OCI-M2 (cell line): ENCODE results near the gene ITPKB.
"Not testable (repeated sequence)": the region's sequence is repeated elsewhere in the genome, so short reads cannot be mapped to it uniquely, and the experiment has no call there.

ENCODE experiments used
- DNase-seq: peaks from one replicate; lab custom pipeline; 2025; ENCODE audit not compliant: unreplicated experiment; lab: John Stamatoyannopoulos, UW

ITPKB gene

DNA sequence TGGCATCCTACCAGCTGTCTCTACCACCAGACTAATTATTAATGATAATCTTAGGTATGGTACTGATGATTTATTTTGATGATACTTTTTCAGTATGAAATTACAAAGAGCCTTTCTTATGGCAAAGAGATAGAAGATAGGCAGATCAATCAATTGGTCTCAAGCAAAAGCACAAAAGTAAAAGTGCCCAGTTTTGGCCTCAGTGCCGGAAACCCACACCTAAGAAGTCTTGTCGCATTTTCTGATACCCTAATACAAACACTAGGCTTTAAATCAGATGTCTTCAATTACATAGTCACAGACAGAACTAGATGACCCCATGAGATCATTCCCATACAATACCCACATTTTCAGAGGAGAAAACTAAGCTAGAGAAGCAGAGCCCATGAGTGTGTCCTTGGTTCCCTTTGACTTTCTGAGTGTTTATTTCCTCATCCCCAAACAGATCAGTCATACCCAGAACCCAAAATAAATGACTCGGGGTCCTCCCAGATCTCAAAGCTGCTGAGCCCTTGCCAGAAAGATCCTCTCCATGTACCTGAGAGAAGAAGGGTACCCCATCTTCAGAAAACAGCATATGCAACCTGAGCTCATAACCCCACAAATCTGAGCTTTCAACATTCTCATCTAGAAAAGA lies 7.7 kb downstream of the ITPKB start:
- DNase-seq: no peak

DNA sequence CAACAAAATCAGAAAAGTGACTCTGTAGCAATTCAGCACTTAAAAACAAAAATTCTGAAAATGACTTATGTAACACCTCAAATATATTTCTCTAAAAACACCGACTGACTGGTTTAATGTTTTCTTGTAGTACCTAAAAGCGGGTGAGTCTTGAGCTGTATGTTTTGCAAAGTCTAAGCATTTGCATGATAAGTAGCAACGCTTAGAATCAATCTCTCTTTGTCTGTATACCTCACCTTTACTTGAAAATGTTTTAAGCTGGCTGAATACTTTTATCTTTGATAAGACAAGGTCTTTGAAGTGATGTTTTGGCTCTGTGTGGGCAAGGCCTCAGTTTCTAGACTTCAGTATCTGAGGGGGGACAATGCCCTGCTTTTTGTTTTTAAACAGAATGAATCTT lies 8.2 kb downstream of the ITPKB start:
- no peak for DNase-seq

DNA sequence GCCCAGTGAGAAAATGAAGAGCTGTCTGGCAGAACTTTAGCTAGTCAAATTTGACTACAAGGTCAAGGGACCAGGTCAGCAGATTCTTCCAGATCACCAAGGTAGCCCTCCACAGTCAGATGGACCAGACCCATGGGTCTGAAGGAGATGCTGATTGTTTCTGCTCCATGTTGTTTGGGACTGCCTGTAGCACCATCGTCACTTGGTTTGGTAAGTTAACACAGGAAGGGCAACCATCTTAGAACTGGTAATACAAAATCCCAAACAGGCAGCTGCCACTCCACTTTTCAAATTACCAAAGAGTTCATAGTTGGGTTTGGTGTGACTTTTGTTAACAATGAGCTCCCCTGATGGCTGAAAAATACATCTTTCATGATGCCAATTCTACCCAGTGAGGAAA lies 9.0 kb downstream of the ITPKB start:
- DNase-seq: no peak

DNA sequence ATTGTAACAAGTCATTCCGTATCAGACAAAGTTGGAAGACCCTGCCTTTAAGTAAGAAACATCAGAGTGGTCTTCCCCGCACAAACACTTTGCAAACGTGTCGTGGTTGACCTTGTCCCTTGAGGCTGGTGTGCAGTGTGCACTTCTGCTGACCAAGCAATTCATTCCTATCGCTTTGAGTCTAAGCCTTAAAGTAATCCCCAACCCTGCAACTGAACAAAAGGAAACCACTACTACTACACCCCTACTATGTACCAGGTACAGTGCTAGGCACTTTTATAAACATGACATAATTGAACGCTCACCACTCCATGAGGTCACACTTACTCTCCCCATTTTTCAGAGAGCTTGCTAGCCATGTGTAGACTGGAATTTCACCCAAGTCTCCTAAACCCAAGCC lies 10.6 kb downstream of the ITPKB start:
- no peak for DNase-seq

DNA sequence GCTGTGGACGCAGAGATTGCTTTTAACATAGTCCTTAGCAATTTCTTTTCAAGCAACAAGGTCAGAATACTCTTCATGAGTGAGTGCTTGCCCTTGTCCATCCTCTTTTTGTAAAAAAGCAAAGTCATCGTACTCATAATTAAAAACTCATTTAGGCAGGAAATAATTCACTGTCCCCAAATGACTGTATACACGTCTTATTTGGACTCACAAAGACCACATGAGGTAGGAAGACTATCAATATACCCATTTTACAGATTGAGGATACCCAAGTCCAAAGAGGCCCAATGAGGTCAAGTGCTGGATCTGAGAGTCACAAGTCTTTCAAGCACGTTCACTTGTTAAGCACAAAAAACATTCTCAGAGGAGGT lies 13.2 kb downstream of the ITPKB start:
- no peak for DNase-seq

DNA sequence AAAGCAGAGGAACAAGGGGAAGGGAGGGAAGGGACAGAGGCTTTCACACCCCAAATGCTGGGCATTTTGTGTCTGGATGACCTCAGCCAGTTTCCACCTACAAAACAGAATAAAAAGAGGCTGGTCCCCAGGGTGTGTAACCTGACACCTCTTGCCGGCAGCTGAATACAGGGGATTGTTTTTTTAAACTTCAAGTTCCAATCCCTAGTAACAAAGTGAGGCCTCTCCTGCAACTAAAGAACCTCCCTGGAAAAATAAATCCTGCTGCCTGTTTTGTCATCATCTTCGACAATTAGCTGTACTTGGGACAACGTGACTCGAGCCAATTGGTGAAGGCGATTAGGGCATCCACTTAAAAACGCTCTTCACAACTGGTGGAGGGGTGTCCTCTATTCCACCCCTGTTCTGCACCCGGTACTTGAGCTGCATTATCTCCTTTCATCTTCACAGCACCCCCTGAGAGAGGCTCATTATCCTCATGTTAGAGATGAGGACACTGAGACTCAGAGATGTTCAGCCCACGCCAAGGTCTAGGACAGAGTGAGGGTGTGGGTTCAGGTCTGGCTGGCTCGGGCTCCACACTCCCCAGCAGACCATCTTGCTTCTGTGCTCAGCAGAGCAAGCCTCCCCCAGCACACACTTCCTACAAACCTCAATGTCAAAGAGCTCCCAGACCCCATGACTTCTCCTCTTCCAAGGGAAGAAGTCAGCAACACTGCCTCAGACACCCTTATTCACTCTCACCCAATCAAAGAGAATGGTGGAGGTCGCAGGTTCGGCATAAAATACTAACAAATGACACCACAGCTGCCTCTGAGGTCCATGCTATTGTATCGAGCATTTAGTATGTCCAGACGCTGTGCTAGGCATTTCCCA lies 15.2 kb downstream of the ITPKB start:
- DNase-seq: no peak

DNA sequence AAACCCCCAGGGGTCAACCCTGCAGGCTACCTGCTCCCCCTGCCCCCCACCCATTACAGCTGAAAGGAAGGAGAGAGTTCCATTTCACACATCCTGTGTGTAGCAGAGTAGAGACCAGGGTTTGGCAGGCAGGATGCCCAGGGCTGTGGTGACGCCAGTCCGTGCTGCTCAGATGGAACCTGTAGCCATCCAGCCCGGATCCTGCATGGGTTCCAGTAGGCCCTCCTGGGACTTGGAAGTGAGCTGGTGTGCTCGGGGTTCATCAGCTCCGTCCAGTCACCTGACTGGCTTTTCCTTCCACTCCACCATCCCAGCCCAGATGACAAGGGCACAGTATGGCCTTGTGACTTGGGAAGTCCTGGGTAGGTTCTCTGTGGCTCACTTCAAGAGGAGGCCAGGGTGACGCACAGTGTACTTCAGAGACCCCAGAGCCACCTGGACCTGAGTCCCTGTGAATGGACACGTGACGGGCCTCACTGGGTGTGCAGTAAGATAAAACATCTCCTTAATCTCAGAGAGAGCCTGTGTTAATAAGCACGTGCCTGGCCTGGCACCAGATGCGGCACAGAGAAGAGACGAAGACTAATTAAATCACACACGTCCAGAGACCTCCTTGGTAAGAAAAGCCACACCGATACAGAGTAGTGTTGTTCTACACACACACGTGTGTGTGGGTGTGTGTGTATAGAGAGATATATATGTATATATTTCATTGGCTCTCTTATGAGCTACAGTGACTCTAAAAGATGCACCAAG lies 16.0 kb downstream of the ITPKB start:
- DNase-seq: no peak

DNA sequence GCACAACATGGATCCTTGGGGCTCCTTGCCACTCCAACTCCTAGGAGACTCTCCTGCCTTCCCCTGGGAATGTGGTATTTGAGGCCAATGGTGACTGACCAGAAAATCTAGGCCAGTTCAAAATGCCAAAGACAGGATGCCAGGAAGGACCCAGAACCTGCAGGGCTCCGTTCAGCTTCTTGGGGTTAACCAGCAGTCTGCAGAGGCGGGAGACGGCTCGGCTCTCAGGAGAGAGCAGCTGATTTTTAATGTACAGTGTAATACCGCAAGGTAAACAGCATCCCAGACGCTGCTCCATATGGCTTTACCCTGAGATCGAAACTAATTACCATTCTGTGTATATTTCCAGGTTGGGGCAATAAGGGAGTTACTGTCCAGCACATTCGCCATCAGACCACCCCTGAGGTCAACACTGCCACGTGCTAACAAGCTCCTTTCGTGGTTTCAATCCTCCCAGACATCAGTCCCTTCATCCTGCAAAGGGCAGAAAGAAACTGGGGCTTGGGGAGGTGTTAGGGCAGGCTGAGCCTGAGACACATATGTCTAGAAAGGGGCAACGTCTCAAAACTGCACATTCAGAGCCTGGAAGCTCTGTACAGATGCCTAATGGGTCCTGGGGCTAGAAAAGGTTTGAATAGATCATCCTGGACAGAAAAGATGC lies 16.7 kb downstream of the ITPKB start:
- DNase-seq: no peak

DNA sequence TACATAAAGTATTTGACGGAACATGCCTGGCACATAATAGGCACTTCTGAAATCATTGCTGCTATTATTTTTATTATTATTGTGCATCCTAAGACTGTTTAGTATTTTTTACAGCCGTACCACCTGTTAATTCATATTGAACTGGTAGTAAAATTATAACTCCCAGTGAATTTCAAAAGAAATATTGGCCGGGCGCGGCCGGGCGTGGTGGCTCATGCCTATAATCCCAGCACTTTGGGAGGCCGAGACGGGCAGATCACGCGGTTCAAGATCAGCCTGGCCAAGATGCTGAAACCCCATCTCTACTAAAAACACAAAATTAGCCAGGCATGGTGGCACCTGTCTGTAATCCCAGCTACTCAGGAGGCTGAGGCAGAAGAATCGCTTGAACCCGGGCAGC lies 18.5 kb downstream of the ITPKB start:
- DNase-seq: not testable (repeated sequence)

DNA sequence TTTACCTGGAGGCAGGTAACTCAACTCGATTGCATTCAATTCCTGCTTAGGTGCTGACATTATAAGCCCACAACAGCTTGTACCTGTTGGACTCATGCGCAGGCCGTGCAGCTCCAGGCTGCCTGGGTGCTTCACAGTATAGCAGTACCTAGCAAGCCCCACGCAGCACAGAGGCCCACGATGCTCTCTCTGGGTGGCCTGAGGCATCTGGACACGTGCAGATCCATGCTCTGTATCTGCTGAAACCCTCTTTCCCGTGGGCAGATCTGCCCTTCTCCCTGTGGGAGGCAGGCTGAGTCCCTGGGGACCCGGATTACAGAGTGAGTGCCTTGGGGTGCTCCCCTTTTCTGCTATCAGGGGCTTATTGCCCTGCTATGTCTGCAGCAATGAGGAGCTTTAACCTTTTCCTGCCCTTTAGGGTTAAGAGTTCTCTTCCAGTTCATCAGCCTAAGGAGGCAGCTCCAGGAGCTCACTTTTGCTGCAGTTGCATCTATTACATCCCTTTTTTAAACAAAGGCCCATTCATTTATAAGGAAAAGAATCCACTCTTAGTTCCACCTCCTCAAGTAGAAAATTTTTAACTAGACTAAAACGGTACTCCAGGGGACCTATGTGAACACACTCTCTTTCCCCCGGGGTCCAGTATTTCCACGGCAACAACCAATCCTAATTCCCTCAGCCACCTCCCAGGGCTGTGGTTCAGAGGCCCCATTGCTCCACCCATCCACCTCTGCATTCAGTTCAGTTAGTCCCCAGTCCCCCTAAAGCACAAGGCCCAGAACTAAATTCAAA lies 19.3 kb downstream of the ITPKB start:
- DNase-seq: no peak

DNA sequence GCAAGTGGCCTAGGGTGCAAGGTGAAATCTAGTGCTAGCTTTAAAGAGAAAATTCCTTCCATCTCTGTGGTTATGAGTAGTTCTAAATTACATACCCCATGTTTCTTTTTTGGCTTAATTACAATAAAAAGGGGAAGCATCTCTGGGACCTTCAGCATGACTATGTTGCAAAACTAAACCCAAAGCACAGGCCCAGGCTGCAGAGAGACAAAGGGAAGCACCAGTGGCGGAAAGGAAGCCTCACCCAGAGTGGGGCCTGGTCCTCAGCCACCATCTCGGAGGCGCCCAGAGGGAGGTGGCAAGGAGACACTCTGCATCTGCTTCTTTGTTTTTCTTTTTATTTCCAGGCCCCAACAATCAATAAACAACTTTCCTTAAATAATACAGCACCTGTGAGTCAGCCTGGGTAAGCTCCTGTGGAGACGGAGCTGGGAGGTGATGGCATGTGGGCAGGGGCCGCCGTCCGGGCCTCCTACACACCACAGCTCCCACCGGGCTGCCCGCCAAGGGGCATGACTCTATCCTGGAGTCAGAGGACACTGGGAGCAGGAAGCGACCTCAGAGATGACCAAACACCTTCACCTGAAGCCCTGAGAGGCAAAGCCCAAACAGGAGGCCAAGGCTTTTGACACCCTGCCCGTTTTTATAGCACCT lies 21.7 kb downstream of the ITPKB start:
- DNase-seq: no peak

DNA sequence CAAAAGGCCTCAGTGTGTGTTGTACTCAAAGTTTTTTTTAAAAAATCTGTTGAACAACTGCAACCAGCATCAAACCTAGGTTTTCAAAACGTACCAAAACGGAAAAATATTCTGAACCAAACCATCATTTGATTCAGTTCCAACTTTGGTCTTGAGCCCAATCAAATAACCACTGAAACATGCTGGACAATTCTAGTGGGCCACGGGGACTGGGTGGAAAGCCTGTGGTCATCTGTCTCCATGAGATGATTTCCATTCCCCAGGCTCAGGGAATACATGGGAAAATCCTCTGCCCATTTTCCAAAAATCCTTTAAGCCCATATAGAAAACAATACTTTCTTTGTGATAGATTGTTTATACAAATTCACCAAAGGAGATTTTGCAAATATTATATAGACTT lies 22.5 kb downstream of the ITPKB start:
- no peak for DNase-seq

DNA sequence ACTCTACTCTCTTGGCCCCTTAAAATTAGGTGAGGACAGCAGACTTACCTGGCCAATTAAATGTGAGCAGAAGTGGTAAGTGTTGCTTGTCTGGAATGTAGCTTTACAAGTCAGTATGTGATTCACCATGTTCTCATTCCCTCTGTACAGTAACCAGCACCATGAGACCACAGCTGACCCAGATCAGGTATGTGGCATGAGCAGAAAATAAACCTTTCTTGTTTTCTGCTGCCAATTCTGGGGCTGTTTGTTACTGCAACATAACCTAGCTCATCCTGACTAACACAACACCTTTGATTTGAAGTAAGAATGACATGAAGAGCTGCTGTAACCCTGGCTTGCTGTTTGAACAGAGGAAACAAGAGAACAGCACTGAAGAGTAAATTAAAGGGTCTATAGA lies 24.9 kb downstream of the ITPKB start:
- DNase-seq: no peak

DNA sequence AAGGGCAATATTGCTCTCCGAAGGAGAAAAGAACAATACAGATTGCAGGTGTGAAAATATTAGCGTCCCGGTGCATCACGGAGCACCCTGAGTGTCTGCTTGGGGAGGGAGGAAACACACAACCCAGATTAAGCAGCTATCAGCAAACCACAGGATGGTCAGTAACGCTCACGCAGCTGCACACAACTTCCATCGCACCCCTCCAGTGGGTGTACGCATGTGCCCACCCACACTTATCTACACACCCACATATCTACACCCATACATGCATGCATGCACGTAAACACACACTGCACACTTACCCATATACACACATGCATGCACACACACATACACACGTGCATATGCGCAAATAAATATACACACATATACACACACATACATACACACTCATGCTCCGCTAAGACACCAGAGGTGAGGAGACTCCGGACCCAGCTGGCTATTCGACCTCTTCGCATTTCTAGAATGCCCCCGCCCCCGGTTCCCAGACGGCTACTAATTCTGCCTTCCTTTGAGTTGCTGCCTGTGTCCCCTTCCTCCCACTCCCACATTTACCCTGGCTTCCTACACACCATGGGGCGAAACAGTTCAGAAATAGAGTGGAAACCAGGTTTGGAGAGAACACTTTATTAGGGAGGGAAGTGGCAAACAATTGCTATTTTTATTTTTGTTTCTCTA lies 26.2 kb downstream of the ITPKB start:
- no peak for DNase-seq

DNA sequence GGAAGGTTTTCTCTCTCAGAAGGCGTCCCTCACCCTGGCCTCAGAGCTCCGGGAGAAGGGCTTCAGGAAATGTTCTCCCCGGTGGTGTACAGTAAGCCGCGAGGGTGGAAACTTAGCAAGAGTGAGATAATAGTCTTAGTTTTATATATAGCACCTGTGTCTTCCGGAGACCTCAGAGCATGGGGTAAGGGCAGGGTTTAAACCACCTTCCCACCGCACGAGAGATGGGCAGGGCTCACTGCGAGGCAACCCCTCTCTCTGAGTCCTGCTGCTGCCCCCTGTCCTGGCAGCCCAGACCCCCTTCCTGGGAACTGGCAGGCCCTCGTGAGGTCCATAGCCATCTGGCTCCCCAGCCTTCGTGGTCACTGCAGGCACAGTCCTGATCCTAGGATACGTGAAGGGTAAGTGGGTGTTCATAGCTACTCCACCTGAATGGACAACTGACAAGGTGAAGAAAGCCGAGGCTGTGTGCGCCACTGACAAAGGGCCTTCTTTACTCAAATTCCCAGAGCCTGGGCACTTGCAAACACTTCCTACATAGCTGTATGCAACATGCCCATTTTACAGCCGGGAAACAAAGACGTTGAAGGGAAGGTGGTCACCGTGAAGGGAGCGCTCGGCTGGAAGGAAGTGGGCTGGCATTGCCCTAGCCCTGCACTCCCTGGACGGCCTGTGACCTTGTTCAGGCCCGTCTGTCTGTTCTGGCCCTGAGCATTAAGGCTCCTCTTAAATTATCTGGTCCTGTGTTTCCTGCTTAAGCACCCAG lies 26.9 kb downstream of the ITPKB start:
- no peak for DNase-seq

DNA sequence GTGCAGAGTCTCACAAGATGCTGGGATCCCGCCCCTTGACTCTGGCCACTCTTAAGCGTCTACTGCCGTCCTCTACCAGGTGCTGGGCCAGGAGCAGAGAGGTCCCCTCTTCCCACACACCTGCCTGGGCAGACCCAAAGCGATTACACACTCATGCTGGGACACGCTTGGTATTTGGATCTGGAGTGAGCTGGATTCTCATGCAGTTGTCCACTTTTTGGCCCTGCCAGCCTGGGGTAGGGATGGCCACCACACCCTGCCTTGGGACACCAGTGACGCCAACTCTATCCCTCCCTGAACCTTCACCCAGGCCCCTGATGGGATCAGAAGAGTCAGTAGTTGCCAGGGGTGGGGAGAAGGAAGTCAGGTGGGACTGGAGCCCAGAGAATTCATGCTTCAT lies 28.6 kb downstream of the ITPKB start:
- DNase-seq: no peak

DNA sequence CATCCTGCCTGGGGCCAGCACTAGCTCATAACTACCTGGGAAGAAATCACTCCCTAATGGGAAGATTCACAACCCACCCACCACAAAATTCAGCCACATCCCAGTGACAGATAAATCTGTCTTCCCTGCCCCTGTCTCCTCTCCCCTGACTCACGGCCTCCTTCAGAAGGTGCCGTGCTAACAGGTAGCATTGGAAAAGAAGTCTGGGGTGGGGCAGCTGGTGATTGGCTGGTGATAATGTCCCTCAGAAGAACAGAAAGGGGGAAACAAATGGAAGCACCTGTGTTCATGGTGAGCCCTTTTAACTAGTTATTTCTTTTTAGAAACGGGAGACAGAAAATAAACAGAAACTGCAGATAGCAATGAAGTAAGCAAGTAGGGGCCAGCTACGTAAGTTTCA lies 29.1 kb downstream of the ITPKB start:
- no peak for DNase-seq

DNA sequence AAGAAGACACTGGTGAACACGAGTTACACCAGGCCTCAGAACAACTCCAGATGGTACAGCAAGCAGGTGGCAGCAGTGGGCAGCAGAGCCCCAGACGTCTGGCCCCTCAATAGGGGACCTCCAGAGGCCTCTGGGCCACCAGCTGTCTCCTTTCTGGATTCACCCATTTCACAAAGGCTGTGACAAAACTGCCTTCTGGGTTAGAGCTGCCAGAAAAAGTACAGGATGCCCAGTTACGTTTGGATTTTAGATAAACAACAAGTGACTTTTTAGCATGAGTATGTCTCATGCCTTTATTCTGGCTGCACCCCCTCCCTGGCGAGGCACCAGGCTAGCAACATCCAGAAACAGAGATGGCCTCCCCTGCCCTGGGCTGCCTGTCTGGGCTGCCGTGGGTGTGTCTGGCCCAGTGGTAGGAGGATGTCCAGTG lies 30.1 kb downstream of the ITPKB start:
- DNase-seq: no peak

DNA sequence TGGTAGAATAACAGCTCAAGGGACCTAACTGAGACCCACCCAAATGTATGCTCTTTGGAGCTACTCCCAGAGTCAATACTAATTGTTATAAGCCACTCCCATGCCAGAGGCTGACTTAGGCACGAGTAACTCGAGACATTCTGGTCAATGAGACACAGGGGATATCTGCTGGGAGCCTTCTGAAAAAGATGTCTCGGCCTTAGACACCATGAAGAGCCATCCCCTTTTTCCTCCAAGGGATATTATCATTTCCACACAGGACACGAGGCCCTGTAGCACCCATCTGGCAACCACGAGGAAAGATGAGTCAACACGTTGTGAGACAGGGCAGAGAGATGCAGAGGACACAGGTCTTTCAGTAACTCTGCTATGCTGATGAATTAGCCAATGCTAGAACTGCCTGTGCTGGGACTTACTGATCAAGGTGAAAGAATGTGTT lies 30.7 kb downstream of the ITPKB start:
- no peak for DNase-seq
